K562 (cell line): ENCODE results near the gene RPEL1. TPM values are rescaled to one million over a fixed set of nuclear protein-coding genes. Genes with fewer than 3 reads are reported as not detected.

ENCODE experiments used
- ATAC-seq: fragments of 200-7000 bp; cut with Tn5 transposase; 3 replicates; pipeline ENCODE4 v1.9.1; 2020; ENCODE audit warnings: moderate library complexity
- BruUV-seq: library from RNA; stranded (reverse); fragments of 400-500 nt; replicated peaks from 2 replicates; lab custom pipeline; 2021; lab: Mats Ljungman, UMichigan
- CTCF ChIA-PET: fragments of 300-600 bp; formaldehyde crosslinking; extraction: SDS; loops from one replicate; lab custom pipeline; 2021; ENCODE audit warnings: low intra/inter-chr PET ratio; lab: Yijun Ruan, JAX
- POLR2A ChIA-PET: fragments of 300-600, 350-650 bp; sonication (Branson Sonifier 250); formaldehyde crosslinking; extraction: SDS; loops from one replicate; lab custom pipeline; 2021; ENCODE audit warnings: antibody characterized with exemption, inconsistent platforms; lab: Yijun Ruan, JAX
- DNase-seq, 4 experiments: peaks; one replicate each; pipeline versions ENCODE4 v3.0.0 to v3.0.0-alpha.2; 2011 to 2018; ENCODE audit warnings: low spot score in 3 of 4, mixed read lengths in 3 of 4; ENCODE audit errors: extremely low read depth in 1 of 4
- FAIRE-seq: peaks from 2 replicates; lab custom pipeline; 2011; peaks lifted over from hg19 to GRCh38; lab: Jason Lieb, UNC
- H2AFZ ChIP-seq: 2 replicates; pipeline ENCODE4 v1.6.0; 2011; ENCODE audit warnings: low read depth, low read length, control low read depth, inconsistent platforms
- H3K27ac ChIP-seq: fragments of 200-600 bp; 3 replicates; pipeline ENCODE4 v1.8.0; 2011; ENCODE audit warnings: low read depth, mild to moderate bottlenecking, control low read depth, inconsistent platforms, low read length, moderate library complexity, mixed read lengths; ENCODE audit errors: extremely low read depth
- H3K27me3 ChIP-seq, 2 experiments: fragments of 300-600 bp in 1 of 2; 2 replicates in 1 of 2; 3 replicates in 1 of 2; pipeline versions ENCODE4 v1.6.0 to v1.8.0; 2011; ENCODE audit warnings: inconsistent platforms in 2 of 2, low read length in 2 of 2, mild to moderate bottlenecking in 1 of 2, mixed read lengths in 1 of 2, moderate library complexity in 1 of 2; ENCODE audit not compliant: control insufficient read depth in 2 of 2, insufficient read depth in 2 of 2
- H3K36me3 ChIP-seq: fragments of 300-600 bp; 3 replicates; pipeline ENCODE4 v1.8.0; 2011; ENCODE audit warnings: mild to moderate bottlenecking, low read length, inconsistent platforms; ENCODE audit not compliant: control insufficient read depth, insufficient read depth
- H3K4me1 ChIP-seq, 2 experiments: fragments of 200-600 bp in 1 of 2; replicated peaks in 1 of 2; 2 replicates in 1 of 2; 3 replicates in 1 of 2; pipeline versions ENCODE4 v1.5.1 to v1.8.0; 2011; ENCODE audit warnings: inconsistent platforms in 2 of 2, low read length in 2 of 2, mild to moderate bottlenecking in 1 of 2, mixed read lengths in 1 of 2, moderate library complexity in 1 of 2; ENCODE audit not compliant: control insufficient read depth in 2 of 2, insufficient read depth in 2 of 2
- H3K4me2 ChIP-seq: 2 replicates; pipeline ENCODE4 v1.6.1; 2011; ENCODE audit warnings: low read length, control low read depth, inconsistent platforms, mixed read lengths; ENCODE audit not compliant: insufficient read depth
- H3K4me3 ChIP-seq: fragments of 200-600 bp; sonication (generic), shearing (Covaris generic); 2 replicates; pipeline ENCODE4 v1.5.1; 2016; ENCODE audit warnings: control low read depth, inconsistent platforms
- H3K79me2 ChIP-seq: fragments of 200-600 bp; 3 replicates; pipeline ENCODE4 v1.8.0; 2011; ENCODE audit warnings: low read length, inconsistent platforms; ENCODE audit not compliant: control insufficient read depth, insufficient read depth
- H3K9ac ChIP-seq, 2 experiments: 2 replicates each; pipeline versions ENCODE4 v1.6.0 to v1.6.1; 2011; ENCODE audit warnings: low read depth in 2 of 2, low read length in 2 of 2, control low read depth in 1 of 2, inconsistent platforms in 1 of 2, mild to moderate bottlenecking in 1 of 2, mixed read lengths in 1 of 2; ENCODE audit not compliant: insufficient read depth in 1 of 2
- H3K9me1 ChIP-seq: one replicate; pipeline ENCODE4 v1.6.0; 2011; ENCODE audit warnings: inconsistent platforms, mild to moderate bottlenecking, low read length, moderate library complexity; ENCODE audit not compliant: control insufficient read depth, insufficient read depth
- H3K9me3 ChIP-seq: replicated peaks from 2 replicates; pipeline ENCODE4 v1.5.1; 2011; ENCODE audit warnings: low read depth, low read length, inconsistent platforms; ENCODE audit not compliant: control insufficient read depth, insufficient read depth
- H4K20me1 ChIP-seq: replicated peaks from 2 replicates; pipeline ENCODE4 v1.6.1; 2011; ENCODE audit warnings: low read length, inconsistent platforms, mixed read lengths; ENCODE audit not compliant: control insufficient read depth, insufficient read depth
- FUS ChIP-seq: fragments of 200-400 bp; formaldehyde crosslinking; optimal IDR thresholded peaks from 2 replicates; pipeline ENCODE3; 2017; ENCODE audit warnings: low read depth, low read length
- GATA2 ChIP-seq: sonication (generic); formaldehyde crosslinking; IDR thresholded peaks from 2 replicates; pipeline ENCODE4 v1.4.0; 2020; ENCODE audit warnings: mild to moderate bottlenecking, missing genetic modification reagents
- HDAC1 ChIP-seq, 2 experiments: fragments of 450-650 bp; IDR thresholded peaks; 2 replicates each; pipeline ENCODE4 v1.6.1; 2016 to 2017; ENCODE audit warnings: inconsistent platforms in 1 of 2, mild to moderate bottlenecking in 1 of 2, moderate library complexity in 1 of 2
- HNRNPLL ChIP-seq: fragments of 200-400 bp; formaldehyde crosslinking; IDR thresholded peaks from 2 replicates; pipeline ENCODE4 v1.6.1; 2017; ENCODE audit warnings: low read length, low read depth, mild to moderate bottlenecking; ENCODE audit not compliant: poor library complexity, severe bottlenecking
- MYC ChIP-seq, 2 experiments: fragments of 250-450 bp in 1 of 2; sonication (Bioruptor Pico) in 1 of 2; IDR thresholded peaks; 2 replicates each; pipeline versions ENCODE4 v1.5.1 to v1.6.1; 2012 to 2021; ENCODE audit warnings: low read depth in 2 of 2, borderline replicate concordance in 1 of 2, improper control_type of control experiment in 1 of 2, low read length in 1 of 2, mild to moderate bottlenecking in 1 of 2, moderate library complexity in 1 of 2
- NCOA2 ChIP-seq, 2 experiments: fragments of 450-650 bp; IDR thresholded peaks; 2 replicates each; pipeline ENCODE4 v1.6.1; 2018; ENCODE audit warnings: mild to moderate bottlenecking in 2 of 2, moderate library complexity in 1 of 2; ENCODE audit not compliant: partially characterized antibody in 2 of 2
- NR4A1 ChIP-seq, 2 experiments: fragments of 250-450 bp in 1 of 2; fragments of 450-650 bp in 1 of 2; sonication (Bioruptor Pico) in 1 of 2; IDR thresholded peaks; 2 replicates each; pipeline versions ENCODE4 v1.4.0 to v1.6.1; 2016 to 2020; ENCODE audit warnings: mild to moderate bottlenecking in 2 of 2, missing compliant biosample characterization in 1 of 2, missing genetic modification characterization in 1 of 2, moderate library complexity in 1 of 2
- RBM34 ChIP-seq: fragments of 200-400 bp; formaldehyde crosslinking; IDR thresholded peaks from 2 replicates; pipeline ENCODE4 v1.6.1; 2018; ENCODE audit warnings: low read length, borderline replicate concordance; ENCODE audit not compliant: insufficient read depth
- SMAD4 ChIP-seq: fragments of 250-450 bp; sonication (Bioruptor Pico); conservative IDR thresholded peaks from 2 replicates; pipeline ENCODE4 v1.8.0; 2021; ENCODE audit warnings: inconsistent platforms, mild to moderate bottlenecking, moderate library complexity
- WGBS: fragments of 100-300 bp; shearing (Covaris generic); methylation state at CpG from one replicate; pipeline ENCODE4 v1.1.6; 2016; ENCODE audit warnings: low coverage, mixed read lengths; ENCODE audit not compliant: insufficient coverage; ENCODE audit errors: missing lambda C conversion rate; 5-methylcytosine and 5-hydroxymethylcytosine counted together
- in situ Hi-C: fragments of 300-500 bp; cut with MboI; formaldehyde crosslinking; loops from 4 replicates; pipeline ENCODE4 v1.15.0; 2018; ENCODE audit warnings: inconsistent platforms, mixed read lengths
- intact Hi-C: fragments of 100-400 bp; cut with micrococcal nuclease; formaldehyde crosslinking; loops from 2 replicates; pipeline ENCODE4 v1.14.2; 2022
- polyA plus RNA-seq, 8 experiments: library from polyadenylated mRNA; depleted of rRNA in 4 of 8; stranded (reverse) in 5 of 8; unstranded in 3 of 8; fragments of >200 nt; fragmentation: Nextera tagmentation in 2 of 8; fragmentation: Illumina TruSeq in 1 of 8; extraction: Ambion mirVana in 2 of 8; extraction: Trizol in 1 of 8; gene quantifications; 2 replicates each; pipeline versions ENCODE4 v1.2.1 to v1.2.3, GENCODE V29; 2011 to 2014; ENCODE audit warnings: inconsistent platforms in 1 of 8, missing spikeins in 1 of 8
- total RNA-seq, 7 experiments: library from RNA; depleted of rRNA in 6 of 7; stranded (reverse); fragments of >200 nt in 6 of 7; fragmentation: Illumina TruSeq in 2 of 7; extraction: Trizol in 2 of 7; gene quantifications; 2 replicates each; pipeline versions ENCODE4 v1.2.1 to v1.2.3, GENCODE V29; 2011 to 2021; ENCODE audit warnings: low replicate concordance in 1 of 7
- TF ChIP-seq, protein P1 (sequence below): IDR thresholded peaks from 3 replicates; pipeline ENCODE4 v1.6.1; 2011; ENCODE audit warnings: borderline replicate concordance, mild to moderate bottlenecking; ENCODE audit not compliant: insufficient read length, insufficient read depth

RPEL1 gene
- total and polyA plus RNA-seq, 9 of the 15 experiments (the other 6 are each of a cell fraction or from before 2014, with no cell fraction given): 0.04 to 0.15 (median 0.07) TPM; not detected in 4

DNA sequence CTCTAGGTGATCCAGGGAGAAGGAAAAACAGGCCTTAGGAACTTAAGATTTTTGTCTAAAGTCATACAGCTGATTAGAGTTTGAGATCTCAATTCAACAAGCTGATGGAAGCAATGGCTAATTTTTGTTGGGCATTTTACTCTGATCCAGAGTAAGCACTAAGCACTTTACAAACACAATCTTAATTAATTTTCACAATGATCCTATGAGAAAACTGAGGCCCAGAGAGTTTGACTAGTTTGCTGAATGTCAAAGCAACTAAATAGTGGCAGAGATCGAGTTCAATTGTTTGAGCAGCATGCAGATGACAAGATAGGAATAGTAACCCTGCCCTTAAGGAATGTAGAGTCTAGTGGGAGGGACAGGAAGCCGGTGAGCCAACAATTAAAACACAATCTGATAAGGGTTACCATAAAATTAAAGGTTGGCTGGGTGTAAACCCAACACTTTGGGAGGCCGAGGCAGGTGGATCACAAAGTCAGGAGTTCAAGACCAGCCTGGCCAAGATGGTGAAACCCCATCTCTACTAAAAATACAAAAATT, 13.5 kb upstream of the RPEL1 start:
- Histone ChIP-seq H3K4me3 (no peak overlapping the region), H3K27ac (no peak overlapping the region), H3K9me3 (no peaks in the 10 kb centered on the region), H2AFZ (no peak overlapping the region), H3K9me1 (no peaks in the 10 kb centered on the region), H3K4me1 (peaks cover 0 to under 1% of the 10 kb centered on the region in 2 experiments; a peak in 1 of 5 replicates), H3K27me3 (no peaks in the 10 kb centered on the region), H3K36me3 (no peaks in the 10 kb centered on the region), H4K20me1 (no peaks in the 10 kb centered on the region), H3K4me2 (no peak overlapping the region), H3K9ac (no peak overlapping the region), H3K79me2 (no peaks in the 10 kb centered on the region)
- in situ Hi-C loops: no loop called here
- POLR2A ChIA-PET: no interaction called here
- TF ChIP-seq SMAD4: 0 out of 2 replicates have a peak, but pooled peaks have one; percentile 28
- no peak for TF ChIP-seq HDAC1 (IDR thresholded peaks at IDR 0.05)
- TF ChIP-seq NCOA2 (IDR thresholded peaks at IDR 0.05; ENCODE audit: partially characterized antibody in 2 of 2): no peak
- TF ChIP-seq, protein P1, sequence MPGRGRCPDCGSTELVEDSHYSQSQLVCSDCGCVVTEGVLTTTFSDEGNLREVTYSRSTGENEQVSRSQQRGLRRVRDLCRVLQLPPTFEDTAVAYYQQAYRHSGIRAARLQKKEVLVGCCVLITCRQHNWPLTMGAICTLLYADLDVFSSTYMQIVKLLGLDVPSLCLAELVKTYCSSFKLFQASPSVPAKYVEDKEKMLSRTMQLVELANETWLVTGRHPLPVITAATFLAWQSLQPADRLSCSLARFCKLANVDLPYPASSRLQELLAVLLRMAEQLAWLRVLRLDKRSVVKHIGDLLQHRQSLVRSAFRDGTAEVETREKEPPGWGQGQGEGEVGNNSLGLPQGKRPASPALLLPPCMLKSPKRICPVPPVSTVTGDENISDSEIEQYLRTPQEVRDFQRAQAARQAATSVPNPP: no peak
- no peak for TF ChIP-seq HNRNPLL
- TF ChIP-seq FUS: no peak
- TF ChIP-seq GATA2 (CRISPR knock-in tag): 0 out of 2 replicates have a peak, but pooled peaks have one; percentile 9
- TF ChIP-seq RBM34: no peak
- TF ChIP-seq MYC (IDR thresholded peaks at IDR 0.05; ENCODE audit: low read depth, low read length): no peak
- TF ChIP-seq MYC (CRISPR knock-in tag; IDR thresholded peaks at IDR 0.05; ENCODE audit: borderline replicate concordance, low read depth): no peak
- no peak for TF ChIP-seq NR4A1 (CRISPR knock-in tag; IDR thresholded peaks at IDR 0.05)
- no peak for TF ChIP-seq NR4A1 (tag; IDR thresholded peaks at IDR 0.05)
- WGBS: 29% methylated on average over 3 of the region's 3 CpGs
- intact Hi-C loops: no loop called here
- CTCF ChIA-PET: no interaction called here
- ATAC-seq: no peak
- no TSS peak for BruUV-seq
- FAIRE-seq: no peak
- DNase-seq: no peak
